ENCODE measurements around the gene GALNT12.

GALNT12 gene

DNA sequence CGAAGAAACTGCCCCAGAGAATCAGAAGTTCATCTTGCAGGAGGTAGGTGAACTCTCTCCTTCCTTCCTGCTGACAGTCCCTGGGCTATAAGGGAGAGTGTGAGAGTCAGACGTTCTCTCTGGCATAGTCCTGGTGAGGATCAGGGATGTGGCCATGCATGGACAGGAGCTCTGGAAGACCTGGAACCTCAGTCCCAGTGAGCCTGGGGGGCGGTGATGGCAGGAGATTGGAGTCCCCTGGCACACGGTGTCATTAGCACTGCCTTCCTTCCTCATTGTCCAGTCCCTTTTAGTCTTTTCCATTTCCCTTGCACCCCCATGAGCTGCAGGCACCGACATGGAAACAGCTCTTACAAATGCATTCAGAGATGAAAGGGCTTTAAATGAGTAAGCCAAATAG, 38.6 kb downstream of the GALNT12 start:
- Histone ChIP-seq H3K27ac (ENCODE audit: low read length) (no peak overlapping the region), H3K9ac (ENCODE audit: low read length) (no peak overlapping the region), H3K4me2 (ENCODE audit: low read length) (no peak overlapping the region), H3K36me3 (replicated peaks; ENCODE audit: low read depth, low read length) (peaks cover 2% of the 10 kb centered on the region), H3K4me3 (ENCODE audit: low read length) (no peak overlapping the region), H3K4me1 (ENCODE audit: low read length) (no peaks in the 10 kb centered on the region), H3K27me3 (ENCODE audit: low read depth, low read length) (no peaks in the 10 kb centered on the region), H3K9me3 (ENCODE audit: insufficient read depth, low read length) (no peaks in the 10 kb centered on the region), H3K79me2 (ENCODE audit: low read length) (no peaks in the 10 kb centered on the region), H4K20me1 (ENCODE audit: insufficient read depth, low read length) (no peaks in the 10 kb centered on the region), H2AFZ (ENCODE audit: low read depth, low read length) (no peak overlapping the region)
- TF ChIP-seq, protein P1, sequence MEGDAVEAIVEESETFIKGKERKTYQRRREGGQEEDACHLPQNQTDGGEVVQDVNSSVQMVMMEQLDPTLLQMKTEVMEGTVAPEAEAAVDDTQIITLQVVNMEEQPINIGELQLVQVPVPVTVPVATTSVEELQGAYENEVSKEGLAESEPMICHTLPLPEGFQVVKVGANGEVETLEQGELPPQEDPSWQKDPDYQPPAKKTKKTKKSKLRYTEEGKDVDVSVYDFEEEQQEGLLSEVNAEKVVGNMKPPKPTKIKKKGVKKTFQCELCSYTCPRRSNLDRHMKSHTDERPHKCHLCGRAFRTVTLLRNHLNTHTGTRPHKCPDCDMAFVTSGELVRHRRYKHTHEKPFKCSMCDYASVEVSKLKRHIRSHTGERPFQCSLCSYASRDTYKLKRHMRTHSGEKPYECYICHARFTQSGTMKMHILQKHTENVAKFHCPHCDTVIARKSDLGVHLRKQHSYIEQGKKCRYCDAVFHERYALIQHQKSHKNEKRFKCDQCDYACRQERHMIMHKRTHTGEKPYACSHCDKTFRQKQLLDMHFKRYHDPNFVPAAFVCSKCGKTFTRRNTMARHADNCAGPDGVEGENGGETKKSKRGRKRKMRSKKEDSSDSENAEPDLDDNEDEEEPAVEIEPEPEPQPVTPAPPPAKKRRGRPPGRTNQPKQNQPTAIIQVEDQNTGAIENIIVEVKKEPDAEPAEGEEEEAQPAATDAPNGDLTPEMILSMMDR (IDR thresholded peaks at IDR 0.05; ENCODE audit: low read depth, low read length) = no peak
- no peak for TF ChIP-seq EZH2phosphoT487 (IDR thresholded peaks at IDR 0.05; ENCODE audit: low read depth)

- Histone ChIP-seq H4K20me1 (ENCODE audit: insufficient read depth, low read length) (no peaks in the 10 kb centered on the region), H3K27ac (ENCODE audit: low read length) (no peak overlapping the region), H3K9ac (ENCODE audit: low read length) (no peak overlapping the region), H2AFZ (ENCODE audit: low read depth, low read length) (no peak overlapping the region), H3K79me2 (ENCODE audit: low read length) (no peaks in the 10 kb centered on the region), H3K4me2 (ENCODE audit: low read length) (no peak overlapping the region), H3K9me3 (ENCODE audit: insufficient read depth, low read length) (no peaks in the 10 kb centered on the region), H3K4me3 (ENCODE audit: low read length) (no peak overlapping the region), H3K27me3 (ENCODE audit: low read depth, low read length) (no peaks in the 10 kb centered on the region), H3K36me3 (replicated peaks; ENCODE audit: low read depth, low read length) (peaks cover 2% of the 10 kb centered on the region), H3K4me1 (ENCODE audit: low read length) (no peaks in the 10 kb centered on the region)
- TF ChIP-seq, protein P1 (IDR thresholded peaks at IDR 0.05; ENCODE audit: low read depth, low read length) = no peak
- no peak for TF ChIP-seq EZH2phosphoT487 (IDR thresholded peaks at IDR 0.05; ENCODE audit: low read depth)
Measured at GRCh38 chr9:98846879-98847278, 39.4 kb downstream of the GALNT12 start.

DNA sequence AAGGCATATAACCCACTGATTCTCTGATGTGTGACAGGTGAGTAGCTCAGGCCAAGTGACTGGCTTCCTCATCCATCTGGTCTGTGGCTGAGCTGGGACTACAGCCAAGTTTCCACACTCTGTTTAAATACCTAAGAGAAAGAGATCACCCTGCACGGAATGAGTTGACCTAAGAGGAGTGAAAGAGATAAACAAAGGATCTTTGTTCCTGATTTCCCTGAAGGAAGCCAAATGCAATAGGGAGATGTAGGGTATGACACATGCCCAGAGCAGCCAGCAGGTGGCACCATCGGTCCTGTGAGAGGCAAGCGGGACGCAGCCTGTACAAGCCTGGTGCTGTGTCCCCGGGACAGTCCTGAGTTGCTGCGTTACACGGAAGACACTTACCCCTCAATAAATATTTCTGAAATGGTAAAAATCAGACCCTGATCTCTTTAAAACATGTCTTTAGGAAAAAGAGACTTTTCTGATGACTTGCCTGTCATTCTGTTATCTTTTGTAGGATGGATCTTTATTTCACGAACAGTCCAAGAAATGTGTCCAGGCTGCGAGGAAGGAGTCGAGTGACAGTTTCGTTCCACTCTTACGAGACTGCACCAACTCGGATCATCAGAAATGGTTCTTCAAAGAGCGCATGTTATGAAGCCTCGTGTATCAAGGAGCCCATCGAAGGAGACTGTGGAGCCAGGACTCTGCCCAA, 41.1 kb downstream of the GALNT12 start:
- Histone ChIP-seq H3K79me2 (ENCODE audit: low read length) (no peaks in the 10 kb centered on the region), H3K9me3 (ENCODE audit: insufficient read depth, low read length) (no peaks in the 10 kb centered on the region), H3K9ac (ENCODE audit: low read length) (no peak overlapping the region), H3K27me3 (ENCODE audit: low read depth, low read length) (no peaks in the 10 kb centered on the region), H3K4me1 (ENCODE audit: low read length) (no peaks in the 10 kb centered on the region), H3K27ac (ENCODE audit: low read length) (no peak overlapping the region), H3K36me3 (replicated peaks; ENCODE audit: low read depth, low read length) (peaks cover 2% of the 10 kb centered on the region), H3K4me3 (ENCODE audit: low read length) (no peak overlapping the region), H3K4me2 (ENCODE audit: low read length) (no peak overlapping the region), H2AFZ (ENCODE audit: low read depth, low read length) (no peak overlapping the region), H4K20me1 (ENCODE audit: insufficient read depth, low read length) (no peaks in the 10 kb centered on the region)
- TF ChIP-seq EZH2phosphoT487 (IDR thresholded peaks at IDR 0.05; ENCODE audit: low read depth) = no peak
- TF ChIP-seq, protein P1 (IDR thresholded peaks at IDR 0.05; ENCODE audit: low read depth, low read length) = peak; percentile 91

DNA sequence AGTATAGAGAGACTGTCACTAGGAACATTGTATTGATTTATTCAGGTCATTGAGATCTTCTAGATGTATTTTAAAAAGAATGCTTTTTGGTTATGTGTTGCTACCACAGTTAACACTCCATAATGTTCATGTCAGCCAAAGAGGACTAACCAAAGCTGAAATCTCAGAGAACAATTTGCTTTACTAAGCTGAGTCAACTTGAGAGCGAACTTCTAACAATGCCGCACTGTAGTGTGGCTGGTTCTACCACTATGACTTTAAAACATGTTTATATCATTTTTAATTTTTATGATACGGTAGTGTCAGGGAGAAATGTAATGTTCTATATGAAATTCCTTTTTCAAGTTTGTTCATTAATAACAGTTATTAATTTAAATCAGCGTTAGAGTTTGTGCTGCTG, 42.1 kb downstream of the GALNT12 start:
- TF ChIP-seq, protein P1 (IDR thresholded peaks at IDR 0.05; ENCODE audit: low read depth, low read length) = no peak
- TF ChIP-seq EZH2phosphoT487 (IDR thresholded peaks at IDR 0.05; ENCODE audit: low read depth) = no peak
- no peaks in the 10 kb centered on the region for H4K20me1 ChIP-seq (ENCODE audit: insufficient read depth, low read length)
- no peaks in the 10 kb centered on the region for H3K27me3 ChIP-seq (ENCODE audit: low read depth, low read length)
- no peak overlapping the region for H3K9ac ChIP-seq (ENCODE audit: low read length)
- no peak overlapping the region for H3K27ac ChIP-seq (ENCODE audit: low read length)
- no peak overlapping the region for H3K4me3 ChIP-seq (ENCODE audit: low read length)
- peaks cover 2% of the 10 kb centered on the region for H3K36me3 ChIP-seq (replicated peaks; ENCODE audit: low read depth, low read length)
- H3K4me2 ChIP-seq (ENCODE audit: low read length) = no peak overlapping the region
- H3K79me2 ChIP-seq (ENCODE audit: low read length) = no peaks in the 10 kb centered on the region
- H2AFZ ChIP-seq (ENCODE audit: low read depth, low read length) = no peak overlapping the region
- no peaks in the 10 kb centered on the region for H3K4me1 ChIP-seq (ENCODE audit: low read length)
- H3K9me3 ChIP-seq (ENCODE audit: insufficient read depth, low read length) = no peaks in the 10 kb centered on the region
